A549 treated with CpdA at 1 μM for 4 hours (cell line): ENCODE measurements around the gene TMEM80. TPM values are rescaled to one million over a fixed set of nuclear protein-coding genes. Genes with fewer than 3 reads are reported as not detected.

Experiments used
- total RNA-seq: library from RNA; stranded (reverse); fragments of 200-300 nt; extraction: Qiagen RNA extraction; gene quantifications from 5 replicates; pipeline ENCODE4 v1.2.3, GENCODE V29; 2022; ENCODE audit warnings: low read depth

The TMEM80 gene
- total RNA-seq: 8.9 to 11.1 TPM (median 10.7 TPM) in 5 replicates

DNA sequence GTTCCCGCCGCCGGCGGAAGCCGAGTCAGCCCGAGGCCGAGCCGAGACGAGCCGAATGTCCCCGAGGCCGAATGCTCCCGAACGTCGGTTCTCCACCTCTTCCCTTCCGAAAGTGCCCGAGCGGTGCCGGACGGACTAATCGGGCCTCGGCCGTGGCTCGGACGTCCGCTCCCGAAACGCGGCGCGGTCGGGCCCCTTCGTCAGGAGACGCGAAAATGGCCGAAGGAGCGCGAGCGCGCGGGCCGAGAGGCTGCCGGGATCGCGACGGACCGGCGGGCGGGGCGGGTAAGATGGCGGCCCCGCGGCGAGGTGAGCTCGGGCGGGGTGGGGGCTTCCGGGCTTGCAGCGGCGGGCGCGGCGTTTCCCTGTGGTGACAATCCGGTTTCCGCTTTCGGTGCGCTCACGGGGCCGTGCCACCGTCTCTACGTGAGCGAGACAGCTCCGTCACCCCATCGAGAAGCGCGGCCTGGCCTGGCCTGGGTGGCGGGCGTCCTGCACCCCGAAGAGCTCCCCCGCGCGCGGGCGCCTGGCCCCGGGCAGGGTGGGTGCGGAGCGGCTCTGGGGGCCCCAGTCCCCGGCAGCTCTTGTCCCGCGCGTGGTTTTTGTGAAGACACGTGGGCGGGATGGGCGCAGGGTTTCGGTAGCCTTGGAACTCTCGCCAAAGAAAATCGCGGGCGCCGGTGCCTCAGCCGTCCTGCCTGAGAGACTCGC lies at the start of gene TMEM80:
TSS of gene TMEM80 (plus strand) at position 279 of the 711 bp plus-strand sequence. CDS start at position 291, 12 bp downstream.

DNA sequence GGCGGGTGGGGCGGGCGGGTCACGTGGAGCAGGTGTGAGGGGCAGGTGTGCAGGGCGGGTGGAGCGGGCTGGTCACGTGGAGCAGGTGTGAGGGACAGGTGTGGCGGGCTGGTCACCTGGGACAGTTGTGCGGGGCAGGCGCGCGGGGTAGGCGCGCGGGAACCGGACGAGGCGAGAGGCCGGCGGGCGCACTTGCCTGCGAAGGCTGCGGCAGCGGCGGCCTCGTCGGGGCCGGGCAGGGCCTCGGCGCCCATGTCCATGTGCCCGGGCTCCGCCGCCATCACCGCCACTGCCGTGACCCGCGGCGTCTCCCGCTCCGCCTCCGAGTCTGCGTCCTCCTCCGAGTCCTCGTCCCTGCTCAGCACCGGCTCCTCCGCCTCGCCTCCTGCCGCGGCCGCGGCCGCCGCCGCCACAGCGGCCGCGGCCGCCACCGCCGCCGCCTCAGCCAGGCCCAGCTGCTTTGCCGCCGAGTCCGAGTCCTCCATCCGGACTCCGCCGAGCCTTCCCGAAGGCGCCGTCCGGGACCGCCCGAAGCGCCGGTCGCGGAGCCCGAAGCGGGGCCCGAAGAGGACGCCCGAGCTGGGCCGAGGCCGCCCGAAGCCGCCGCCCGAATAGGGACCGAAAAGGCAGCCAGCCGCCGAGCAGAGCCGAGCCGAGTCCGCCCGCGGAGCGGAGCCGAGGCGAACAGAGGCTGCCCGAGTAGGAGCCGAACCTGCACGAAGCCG lies 891 bp upstream of the TMEM80 start, which contains the start of gene DEAF1:
TSS of gene DEAF1 (minus strand) at position 660 of the 725 bp plus-strand sequence. CDS start at position 485, 175 bp downstream.

DNA sequence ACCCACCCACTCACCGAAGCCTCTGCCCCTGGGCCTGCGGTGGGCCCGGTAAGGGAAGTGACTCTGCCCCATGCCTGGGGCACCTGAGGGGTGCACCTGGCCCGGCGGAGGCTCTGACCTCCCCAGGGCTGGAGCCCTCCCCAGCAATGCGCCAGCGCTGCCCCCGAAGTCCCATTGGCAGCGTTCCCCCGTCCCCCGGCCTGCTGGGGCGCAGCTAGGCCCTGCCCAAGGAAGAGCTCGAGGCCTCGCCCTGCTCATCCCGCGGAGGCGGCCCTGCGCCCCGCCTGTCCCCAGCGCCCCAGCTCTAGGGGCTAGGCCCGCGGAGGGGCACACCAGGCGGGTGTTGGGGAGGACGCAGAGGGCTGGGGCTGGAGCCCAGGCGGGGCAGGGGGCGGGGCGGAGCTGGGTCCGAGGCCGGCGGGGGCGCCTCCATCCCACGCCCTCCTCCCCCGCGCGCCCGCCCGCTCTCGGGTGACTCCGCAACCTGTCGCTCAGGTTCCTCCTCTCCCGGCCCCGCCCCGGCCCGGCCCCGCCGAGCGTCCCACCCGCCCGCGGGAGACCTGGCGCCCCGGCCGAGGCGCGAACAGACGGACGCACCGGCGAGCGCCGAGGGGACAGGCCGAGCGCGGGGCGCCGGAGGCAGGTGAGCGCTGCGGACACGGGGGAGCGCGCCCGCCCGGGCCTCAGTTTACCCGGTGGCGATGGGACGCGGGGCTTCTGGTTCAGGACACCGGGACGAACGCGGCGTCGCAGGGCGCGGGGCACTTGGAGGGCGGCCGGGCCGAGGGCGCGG lies 10.2 kb downstream of the TMEM80 start, which contains the start of gene EPS8L2:
TSS of gene EPS8L2 (plus strand) at position 586 of the 793 bp plus-strand sequence. CDS start 3,177 bp downstream, outside the sequence.

DNA sequence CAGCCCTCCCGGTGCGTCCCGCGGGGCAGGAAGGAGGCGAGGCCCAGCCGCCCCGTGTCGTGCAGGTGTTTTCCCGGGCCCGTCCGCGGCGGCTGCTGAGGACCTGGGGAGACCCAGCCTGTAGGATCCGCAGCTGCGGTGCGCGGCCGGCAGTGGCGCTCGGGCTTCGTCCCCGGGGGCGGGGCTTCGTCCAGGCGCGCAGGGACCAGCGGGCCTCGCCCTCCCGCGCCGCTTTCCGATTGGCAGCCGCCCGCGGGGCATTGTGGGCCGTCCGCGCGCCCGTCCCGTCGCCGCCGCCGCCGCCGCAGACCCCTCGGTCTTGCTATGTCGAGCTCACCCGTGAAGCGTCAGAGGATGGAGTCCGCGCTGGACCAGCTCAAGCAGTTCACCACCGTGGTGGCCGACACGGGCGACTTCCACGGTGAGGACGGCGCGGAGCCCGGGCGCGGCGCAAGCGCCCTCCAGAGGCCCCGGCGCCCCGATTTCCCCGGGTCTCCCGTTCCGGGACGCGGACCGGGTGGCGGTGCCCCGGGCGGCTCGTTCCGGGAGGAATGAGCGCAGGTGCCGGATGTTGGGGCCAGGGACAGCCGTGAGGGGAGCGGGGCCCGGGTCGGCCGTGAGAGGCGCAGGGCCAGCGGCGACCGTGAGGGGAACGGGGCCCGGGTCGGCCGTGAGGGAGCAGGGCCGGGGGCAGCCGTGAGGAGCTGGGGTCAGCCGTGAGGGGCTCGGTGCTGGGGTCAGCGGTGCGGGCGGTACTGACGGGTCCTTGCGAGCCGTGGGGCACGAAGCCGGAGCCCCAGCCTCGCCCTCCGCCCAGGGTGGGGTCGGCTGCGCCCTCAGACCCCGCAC lies 51.8 kb downstream of the TMEM80 start, which contains the start of gene TALDO1:
TSS of gene TALDO1 (plus strand) at position 307 of the 849 bp plus-strand sequence. CDS start at position 325, 18 bp downstream.

Other genes with a start within 250 kb of the TMEM80 start
- 35.2 to 48.4 TPM (median 45.1 TPM) in 5 replicates for gene PTDSS2, start 245.5 kb upstream of the TMEM80 start, total RNA-seq
- gene RNH1, start 188.6 kb upstream of the TMEM80 start, total RNA-seq: 122 to 172 TPM (median 165 TPM) in 5 replicates
- 92.4 to 151 TPM (median 143 TPM) in 5 replicates for gene HRAS, start 160.2 kb upstream of the TMEM80 start, total RNA-seq
- 0.55 to 0.74 TPM (median 0.66 TPM) in 5 replicates for gene LRRC56, start 158.3 kb upstream of the TMEM80 start, total RNA-seq
- 2.0 to 3.5 TPM (median 2.3 TPM) in 5 replicates for gene LMNTD2, start 135.1 kb upstream of the TMEM80 start, total RNA-seq
- gene RASSF7, start 134.8 kb upstream of the TMEM80 start, total RNA-seq: 30.8 to 37.0 TPM (median 33.0 TPM) in 5 replicates
- gene PHRF1, start 119.3 kb upstream of the TMEM80 start, total RNA-seq: 28.0 to 34.8 TPM (median 34.2 TPM) in 5 replicates
- gene IRF7, start 79.9 kb upstream of the TMEM80 start, total RNA-seq: 4.7 to 6.9 TPM (median 6.3 TPM) in 5 replicates
- 0.03 to 0.19 TPM (median 0.03 TPM) in 3 of 5 replicates, not detected in the others for gene CDHR5, start 70.9 kb upstream of the TMEM80 start, total RNA-seq
- gene SCT, start 68.6 kb upstream of the TMEM80 start, total RNA-seq: not detected in 5 replicates
- 0.13 to 0.41 TPM (median 0.28 TPM) in 4 of 5 replicates, not detected in the other for gene DRD4, start 58.5 kb upstream of the TMEM80 start, total RNA-seq
- gene DEAF1, start 594 bp upstream of the TMEM80 start, total RNA-seq: 25.7 to 36.7 TPM (median 34.9 TPM) in 5 replicates
- gene EPS8L2, start 10.4 kb downstream of the TMEM80 start, total RNA-seq: 78.2 to 132 TPM (median 114 TPM) in 5 replicates
- gene TALDO1, start 51.6 kb downstream of the TMEM80 start, total RNA-seq: 415 to 447 TPM (median 432 TPM) in 5 replicates
- gene GATD1, start 81.7 kb downstream of the TMEM80 start, total RNA-seq: 38.5 to 51.7 TPM (median 45.2 TPM) in 5 replicates
- gene CEND1, start 94.3 kb downstream of the TMEM80 start, total RNA-seq: 1.6 to 1.8 TPM (median 1.7 TPM) in 5 replicates
- gene SLC25A22, start 102.5 kb downstream of the TMEM80 start, total RNA-seq: 23.3 to 38.0 TPM (median 36.9 TPM) in 5 replicates
- 8.7 to 15.1 TPM (median 14.5 TPM) in 5 replicates for gene PIDD1, start 109.4 kb downstream of the TMEM80 start, total RNA-seq
- 1,534 to 2,430 TPM (median 2,343 TPM) in 5 replicates for gene RPLP2, start 114.2 kb downstream of the TMEM80 start, total RNA-seq
- 33.3 to 63.5 TPM (median 54.2 TPM) in 5 replicates for gene PNPLA2, start 123.1 kb downstream of the TMEM80 start, total RNA-seq
- 2.1 to 4.9 TPM (median 3.6 TPM) in 5 replicates for gene CRACR2B, start 132.1 kb downstream of the TMEM80 start, total RNA-seq
- 725 to 823 TPM (median 751 TPM) in 5 replicates for gene CD151, start 137.1 kb downstream of the TMEM80 start, total RNA-seq
- 565 to 731 TPM (median 616 TPM) in 5 replicates for gene POLR2L, start 146.7 kb downstream of the TMEM80 start, total RNA-seq
- 117 to 183 TPM (median 173 TPM) in 5 replicates for gene TSPAN4, start 147.0 kb downstream of the TMEM80 start, total RNA-seq
- 70.7 to 81.3 TPM (median 76.3 TPM) in 5 replicates for gene CHID1, start 215.0 kb downstream of the TMEM80 start, total RNA-seq
- 32.1 to 39.7 TPM (median 36.5 TPM) in 5 replicates for gene AP2A2, start 230.1 kb downstream of the TMEM80 start, total RNA-seq